Pancreas (tissue), 10 donors: ENCODE results near the gene FARP1. TPM values are rescaled to one million over a fixed set of nuclear protein-coding genes. Genes with fewer than 3 reads are reported as not detected.

Experiments used
- ATAC-seq, 4 donors: fragments of 200-7000 bp; cut with Tn5 transposase; one replicate each; pipeline versions ENCODE4 v1.8.0 to v1.9.1; 2020; ENCODE audit warnings: mild to moderate bottlenecking in 4 of 4, moderate library complexity in 4 of 4
- DNase-seq, 6 donors: peaks; one replicate each; pipeline ENCODE4 v3.0.0-alpha.2; 2020
- FAIRE-seq: peaks from 2 replicates; lab custom pipeline; 2012; peaks lifted over from hg19 to GRCh38; lab: Jason Lieb, UNC
- H3K27ac ChIP-seq, 4 donors: fragments of 200-600 bp; sonication (generic); 1 replicate in 3 of 4; 2 replicates in 1 of 4; pipeline versions ENCODE4 v1.5.0 to v1.8.0; 2020
- H3K27me3 ChIP-seq, 4 donors: fragments of 200-600 bp; one replicate each; pipeline ENCODE4 v1.8.0; 2021
- H3K36me3 ChIP-seq, 3 donors: fragments of 200-600 bp; sonication (generic) in 1 of 3; one replicate each; pipeline versions ENCODE4 v1.5.0 to v1.8.0; 2020 to 2021
- H3K4me1 ChIP-seq, 3 donors: fragments of 200-600 bp; one replicate each; pipeline ENCODE4 v1.8.0; 2021
- H3K4me3 ChIP-seq, 4 donors: fragments of 200-600 bp; sonication (generic) in 2 of 4; one replicate each; pipeline versions ENCODE4 v1.5.0 to v1.8.0; 2020 to 2021
- H3K9me3 ChIP-seq, 4 donors: fragments of 200-600 bp; one replicate each; pipeline ENCODE4 v1.8.0; 2021
- CTCF ChIP-seq, 4 donors: fragments of 200-600 bp; sonication (generic) in 3 of 4; IDR thresholded peaks; one replicate each; pipeline versions ENCODE4 v1.5.0 to v1.8.0; 2021; ENCODE audit warnings: antibody characterized with exemption in 4 of 4
- WGBS, 2 donors: extraction: QIAGEN DNeasy Blood & Tissue Kit; methylation state at CpG; one replicate each; pipeline ENCODE4 v1.1.7; 2013; 5-methylcytosine and 5-hydroxymethylcytosine counted together
- intact Hi-C, 3 donors: fragments of 100-400 bp; cut with DNase I; formaldehyde crosslinking; loops; one replicate each; pipeline versions ENCODE4 v1.11.1 to v1.14.2; 2022
- polyA plus RNA-seq, 2 donors: library from polyadenylated mRNA; stranded (reverse); fragments of 200-250 nt; gene quantifications; one replicate each; pipeline ENCODE4 v1.2.3, GENCODE V29; 2013
- total RNA-seq, 6 donors: library from RNA; stranded (reverse); fragmentation: NEBNext Ultra II Directional in 4 of 6; extraction: Animal tissue kit (Norgen Biotek cat#: 25700) in 4 of 6; gene quantifications; one replicate each; pipeline versions ENCODE4 v1.2.1 to v1.2.4, GENCODE V29; 2021 to 2023
- donor health status: healthy with polysubstance abuse.
- donor health status: DM: no; HTN: no; CAD: no; lungs with moderate emphysema.
- donor health status: DM: no; HTN: no; CAD: no.
- donor health status: control.
- donor health status: control.
- donor health status: Bipolar disorder and iron deficiency.
- donor health status: DM: yes; HTN: yes; CAD: no.
- donor health status: DM: no; HTN: no; CAD: no.
- donor health status: DM: no; HTN: no; CAD: no.
- donor health status: DM: yes; HTN: yes; CAD: no.

Gene FARP1
- total and polyA plus RNA-seq, 8 donors, result 30.8 to 95.1 (median 56.0) TPM

- FAIRE-seq (no peak), DNase-seq (no peak), ATAC-seq (peak in 1 of 4 donors; percentile 31)
- H3K27ac ChIP-seq, result no peak overlapping the region
- peaks cover 0 to 4% (median 0%) of the 10 kb centered on the region in 3 donors for H3K4me1 ChIP-seq
- no peak overlapping the region for H3K4me3 ChIP-seq
- no peaks in the 10 kb centered on the region for H3K36me3 ChIP-seq
- no peaks in the 10 kb centered on the region for H3K27me3 ChIP-seq
- 82 to 83% methylated on average over 4 of the region's 4 CpGs for WGBS, 2 donors
- intact Hi-C loops, result no loop called here
- TF ChIP-seq CTCF (IDR thresholded peaks at IDR 0.05), result no peak
- H3K9me3 ChIP-seq, result no peaks in the 10 kb centered on the region
Measured at GRCh38 chr13:98342953-98343352, 200.1 kb downstream of the FARP1 start.

- WGBS, 2 donors, result 81 to 83% methylated on average over 10 of the region's 10 CpGs
- Histone ChIP-seq H3K9me3 (no peaks in the 10 kb centered on the region), H3K4me1 (peaks cover 0 to 6% (median 0%) of the 10 kb centered on the region in 3 donors), H3K27me3 (no peaks in the 10 kb centered on the region), H3K4me3 (no peak overlapping the region), H3K36me3 (no peaks in the 10 kb centered on the region), H3K27ac (no peak overlapping the region)
- no peak for DNase-seq
- intact Hi-C loops, result no loop called here
- no peak for FAIRE-seq
- no peak for TF ChIP-seq CTCF (IDR thresholded peaks at IDR 0.05)
- no peak for ATAC-seq
Measured at GRCh38 chr13:98343461-98343860, 200.6 kb downstream of the FARP1 start.

DNA sequence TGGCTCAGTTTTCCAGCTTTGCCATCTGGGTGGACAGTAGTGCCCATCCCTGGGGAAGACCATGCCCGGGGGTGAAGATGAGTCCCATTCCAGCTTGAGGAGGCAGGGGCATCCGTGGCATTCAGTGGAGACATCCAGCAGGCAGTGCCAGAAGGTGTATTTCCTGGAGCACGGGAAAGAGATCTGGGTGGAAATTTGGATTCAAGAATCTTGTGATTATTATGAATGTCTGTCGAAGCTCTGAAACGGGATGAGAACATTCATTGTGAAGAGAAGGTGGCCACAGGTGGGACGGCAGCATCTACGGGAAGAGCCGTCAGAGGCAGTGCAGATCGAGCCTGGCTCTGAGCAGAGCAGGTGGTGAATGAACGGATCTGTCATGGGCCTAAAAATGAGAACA, 201.5 kb downstream of the FARP1 start:
- Histone ChIP-seq H3K4me1 (peaks cover 0 to 6% (median 0%) of the 10 kb centered on the region in 3 donors), H3K9me3 (no peaks in the 10 kb centered on the region), H3K27ac (no peak overlapping the region), H3K4me3 (no peak overlapping the region), H3K27me3 (no peaks in the 10 kb centered on the region), H3K36me3 (no peaks in the 10 kb centered on the region)
- no peak for TF ChIP-seq CTCF (IDR thresholded peaks at IDR 0.05)
- no peak for DNase-seq
- 87 to 89% methylated on average over 10 of the region's 10 CpGs for WGBS, 2 donors
- intact Hi-C loops, result no loop called here
- no peak for FAIRE-seq
- ATAC-seq, result no peak

GRCh38 chr13:98345107-98345935, 202.4 kb downstream of the FARP1 start:
- no peak for FAIRE-seq
- H3K4me3 ChIP-seq, result no peak overlapping the region
- intact Hi-C loops, result no loop called here
- no peaks in the 10 kb centered on the region for H3K27me3 ChIP-seq
- DNase-seq, result peak in 2 of 6 donors; percentile 9 to 47
- H3K9me3 ChIP-seq, result no peaks in the 10 kb centered on the region
- no peak for TF ChIP-seq CTCF (IDR thresholded peaks at IDR 0.05)
- H3K36me3 ChIP-seq, result no peaks in the 10 kb centered on the region
- peaks cover 0 to 6% (median 0%) of the 10 kb centered on the region in 3 donors for H3K4me1 ChIP-seq
- no peak overlapping the region for H3K27ac ChIP-seq
- 59 to 62% methylated on average over 12 of the region's 12 CpGs for WGBS, 2 donors
- ATAC-seq, result peak; percentile 62 to 76 (median 71)
